BJ (cell line): ENCODE data around the gene NUSAP1. TPM values are rescaled to one million over a fixed set of nuclear protein-coding genes. Genes with fewer than 3 reads are reported as not detected.

Experiments used
- CTCF ChIA-PET: fragments of 350-600 bp; formaldehyde crosslinking; extraction: SDS; loops from one replicate; lab custom pipeline; 2021; ENCODE audit warnings: antibody characterized with exemption, inconsistent platforms; lab: Yijun Ruan, JAX
- POLR2A ChIA-PET: fragments of 300-600 bp; sonication (Branson Sonifier 250); formaldehyde crosslinking; extraction: SDS; loops from one replicate; lab custom pipeline; 2021; ENCODE audit warnings: antibody characterized with exemption; lab: Charles Lee
- DNase-seq: peaks from one replicate; pipeline ENCODE4 v3.0.0-alpha.2; 2011; ENCODE audit warnings: low read depth
- H3K27me3 ChIP-seq: 2 replicates; pipeline ENCODE4 v1.6.0; 2011; ENCODE audit warnings: low read length; ENCODE audit not compliant: control insufficient read depth, insufficient read depth
- H3K36me3 ChIP-seq: 2 replicates; pipeline ENCODE4 v1.5.1; 2011; ENCODE audit warnings: low read length; ENCODE audit not compliant: control insufficient read depth, insufficient read depth
- H3K4me3 ChIP-seq: 2 replicates; pipeline ENCODE4 v1.5.1; 2011; ENCODE audit warnings: low read depth, mild to moderate bottlenecking, control low read depth, low read length
- polyA plus RNA-seq: library from polyadenylated mRNA; depleted of rRNA; stranded (reverse); fragments of >200 nt; gene quantifications from 2 replicates; pipeline ENCODE4 v1.2.3, GENCODE V29; 2011
- TF ChIP-seq, protein P1 (sequence below): IDR thresholded peaks from 2 replicates; pipeline ENCODE4 v1.5.1; 2011; ENCODE audit warnings: low read depth, mild to moderate bottlenecking, control low read depth, inconsistent platforms, low read length, moderate library complexity; ENCODE audit not compliant: insufficient read depth

Gene NUSAP1
- polyA plus RNA-seq, 1 experiment: 102 TPM

DNA sequence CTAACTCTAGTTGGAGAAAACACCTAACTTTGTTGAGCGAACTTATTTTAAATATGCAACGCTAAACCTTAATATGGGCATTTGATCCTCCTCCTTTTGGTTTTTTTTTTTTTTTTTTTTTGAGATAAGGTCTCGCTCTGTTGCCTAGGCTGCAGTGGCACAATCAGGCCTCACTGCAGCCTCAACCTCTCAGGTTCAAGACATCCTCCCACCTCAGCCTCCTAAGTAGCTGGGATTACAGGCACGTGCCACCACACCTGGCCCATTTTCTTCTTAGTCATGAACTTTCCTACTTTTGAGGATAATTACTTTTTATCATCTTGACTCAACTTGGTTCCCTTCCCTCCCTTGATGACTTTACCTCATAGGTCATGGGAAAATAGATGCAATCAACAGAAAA is 3.9 kb downstream of the NUSAP1 start:
- TF ChIP-seq, protein P1, sequence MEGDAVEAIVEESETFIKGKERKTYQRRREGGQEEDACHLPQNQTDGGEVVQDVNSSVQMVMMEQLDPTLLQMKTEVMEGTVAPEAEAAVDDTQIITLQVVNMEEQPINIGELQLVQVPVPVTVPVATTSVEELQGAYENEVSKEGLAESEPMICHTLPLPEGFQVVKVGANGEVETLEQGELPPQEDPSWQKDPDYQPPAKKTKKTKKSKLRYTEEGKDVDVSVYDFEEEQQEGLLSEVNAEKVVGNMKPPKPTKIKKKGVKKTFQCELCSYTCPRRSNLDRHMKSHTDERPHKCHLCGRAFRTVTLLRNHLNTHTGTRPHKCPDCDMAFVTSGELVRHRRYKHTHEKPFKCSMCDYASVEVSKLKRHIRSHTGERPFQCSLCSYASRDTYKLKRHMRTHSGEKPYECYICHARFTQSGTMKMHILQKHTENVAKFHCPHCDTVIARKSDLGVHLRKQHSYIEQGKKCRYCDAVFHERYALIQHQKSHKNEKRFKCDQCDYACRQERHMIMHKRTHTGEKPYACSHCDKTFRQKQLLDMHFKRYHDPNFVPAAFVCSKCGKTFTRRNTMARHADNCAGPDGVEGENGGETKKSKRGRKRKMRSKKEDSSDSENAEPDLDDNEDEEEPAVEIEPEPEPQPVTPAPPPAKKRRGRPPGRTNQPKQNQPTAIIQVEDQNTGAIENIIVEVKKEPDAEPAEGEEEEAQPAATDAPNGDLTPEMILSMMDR: no peak
- ChIA-PET POLR2A (no interaction called here), CTCF (no interaction called here)
- DNase-seq: no peak
- Histone ChIP-seq H3K27me3 (no peaks in the 10 kb centered on the region), H3K36me3 (no peaks in the 10 kb centered on the region), H3K4me3 (no peak overlapping the region)

DNA sequence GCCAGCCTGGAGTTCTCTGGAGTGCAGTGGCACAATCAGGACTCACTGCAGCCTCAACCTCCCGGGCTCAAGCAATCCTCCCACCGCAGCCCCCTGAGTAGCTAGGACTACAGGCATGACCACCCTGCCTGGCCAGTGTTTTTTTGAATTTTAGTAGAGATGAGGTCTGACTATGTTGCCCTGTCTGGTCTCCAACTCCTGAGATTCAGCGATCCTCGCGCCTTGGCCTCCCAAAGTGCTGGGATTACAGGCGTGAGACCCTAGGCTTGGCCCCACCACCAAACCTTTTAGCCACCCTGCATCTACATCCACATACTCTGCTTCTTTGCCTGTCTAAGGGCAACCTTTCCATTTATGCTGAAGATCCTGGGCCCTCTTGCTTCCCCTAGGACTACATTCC is 4.4 kb downstream of the NUSAP1 start:
- H3K27me3 ChIP-seq: no peaks in the 10 kb centered on the region
- ChIA-PET CTCF (no interaction called here), POLR2A (no interaction called here)
- no peak overlapping the region for H3K4me3 ChIP-seq
- TF ChIP-seq, protein P1: no peak
- DNase-seq: no peak
- no peaks in the 10 kb centered on the region for H3K36me3 ChIP-seq

DNA sequence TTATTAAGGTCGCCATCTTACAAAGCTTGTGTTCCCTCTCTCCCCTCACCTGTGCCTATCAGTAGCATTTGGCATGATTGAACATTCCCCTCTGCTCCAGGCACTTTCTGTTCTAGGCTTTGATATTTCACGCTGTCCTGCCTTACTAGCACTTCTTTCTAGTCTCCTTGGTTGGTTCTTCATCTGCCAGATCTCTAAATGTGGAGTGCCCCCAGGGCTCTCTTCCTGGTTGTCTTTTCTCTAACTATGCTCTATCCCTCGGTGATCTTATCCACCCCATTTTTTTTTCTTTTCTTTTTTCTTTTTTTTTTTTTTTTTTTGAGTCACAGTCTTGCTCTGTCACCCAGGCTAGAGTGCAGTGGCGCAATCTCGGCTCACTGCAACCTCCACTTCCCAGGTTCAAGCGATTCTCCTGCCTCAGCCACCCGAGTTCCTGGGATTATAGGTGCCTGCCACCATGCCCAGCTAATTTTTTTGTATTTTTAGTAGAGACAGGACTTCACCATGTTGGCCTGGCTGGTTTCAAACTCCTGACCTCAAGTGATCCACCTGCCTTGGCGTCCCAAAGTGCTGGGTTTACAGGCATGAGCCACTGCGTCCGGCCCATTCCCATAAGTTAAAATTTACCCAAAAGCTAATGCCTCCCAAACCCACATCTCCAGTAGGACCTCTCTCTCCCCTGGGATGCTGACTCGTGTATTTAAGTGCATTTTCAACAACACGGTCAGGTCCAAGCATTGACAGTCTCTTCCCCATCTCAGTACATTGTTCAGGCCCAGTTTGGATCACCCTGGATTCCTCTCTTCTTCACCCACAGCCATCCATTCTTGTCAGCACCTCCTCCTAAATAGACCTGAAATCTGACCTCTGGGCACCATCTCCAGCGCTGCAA is 5.2 kb downstream of the NUSAP1 start:
- ChIA-PET CTCF (no interaction called here), POLR2A (no interaction called here)
- TF ChIP-seq, protein P1: no peak
- no peak for DNase-seq
- Histone ChIP-seq H3K4me3 (no peak overlapping the region), H3K36me3 (no peaks in the 10 kb centered on the region), H3K27me3 (no peaks in the 10 kb centered on the region)

DNA sequence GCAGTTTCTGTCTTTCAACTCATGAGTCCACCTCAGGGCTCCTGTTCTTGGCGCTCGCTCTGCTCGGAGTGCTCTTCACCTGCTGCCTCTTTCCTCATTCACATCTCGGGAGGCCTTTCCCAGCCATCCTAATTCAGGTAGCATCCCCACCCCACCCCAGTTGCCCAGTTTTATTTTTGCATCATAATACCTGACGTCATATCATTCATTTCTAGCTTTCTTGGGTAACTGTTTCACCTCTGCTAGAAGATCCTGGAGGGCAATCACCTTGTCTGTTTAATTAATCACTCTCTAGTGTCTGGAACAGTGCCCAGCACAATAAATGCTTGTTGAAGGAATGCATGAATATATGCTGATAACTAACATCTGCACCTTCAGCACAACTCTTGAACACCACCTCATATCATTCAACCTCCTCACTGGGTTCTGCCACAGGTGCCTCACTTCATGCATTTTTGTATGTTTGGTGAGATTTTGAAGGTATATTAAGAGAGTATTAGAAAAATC is 7.6 kb downstream of the NUSAP1 start:
- no peaks in the 10 kb centered on the region for H3K36me3 ChIP-seq
- CTCF ChIA-PET: no interaction called here
- POLR2A ChIA-PET: no interaction called here

DNA sequence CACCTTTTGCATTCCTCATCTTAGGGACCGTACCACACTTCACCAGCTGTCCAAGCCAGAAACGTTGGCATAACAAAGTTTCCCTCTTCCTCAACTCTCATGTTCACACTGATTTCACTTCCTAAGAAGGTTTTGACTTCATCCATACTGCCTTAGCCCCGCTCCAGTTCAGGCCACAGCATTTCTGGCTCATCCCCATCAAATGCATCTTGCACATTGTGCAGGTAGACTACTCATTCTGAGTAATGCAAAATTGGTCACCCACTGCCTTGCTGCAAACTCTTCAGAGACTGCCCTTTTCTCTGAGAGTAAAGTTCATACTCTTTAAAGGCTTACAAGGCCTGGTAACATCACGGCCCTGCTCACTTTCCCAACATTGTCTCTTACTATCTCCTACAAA is 8.8 kb downstream of the NUSAP1 start:
- H3K27me3 ChIP-seq: no peaks in the 10 kb centered on the region
- CTCF ChIA-PET: no interaction called here
- no peak overlapping the region for H3K4me3 ChIP-seq
- TF ChIP-seq, protein P1: no peak
- POLR2A ChIA-PET: no interaction called here
- H3K36me3 ChIP-seq: no peaks in the 10 kb centered on the region
- DNase-seq: no peak

More for the DNA sequence above, 7.6 kb downstream of the NUSAP1 start:
- TF ChIP-seq, protein P1: no peak
- no peaks in the 10 kb centered on the region for H3K27me3 ChIP-seq
- no peak for DNase-seq
- H3K4me3 ChIP-seq: no peak overlapping the region
